HS-5 (cell line): ENCODE results near the gene HARBI1.

ENCODE experiments used
- DNase-seq: peaks from one replicate; pipeline ENCODE4 v3.0.0-alpha.2; 2012; ENCODE audit warnings: low read depth

The HARBI1 gene, protein sequence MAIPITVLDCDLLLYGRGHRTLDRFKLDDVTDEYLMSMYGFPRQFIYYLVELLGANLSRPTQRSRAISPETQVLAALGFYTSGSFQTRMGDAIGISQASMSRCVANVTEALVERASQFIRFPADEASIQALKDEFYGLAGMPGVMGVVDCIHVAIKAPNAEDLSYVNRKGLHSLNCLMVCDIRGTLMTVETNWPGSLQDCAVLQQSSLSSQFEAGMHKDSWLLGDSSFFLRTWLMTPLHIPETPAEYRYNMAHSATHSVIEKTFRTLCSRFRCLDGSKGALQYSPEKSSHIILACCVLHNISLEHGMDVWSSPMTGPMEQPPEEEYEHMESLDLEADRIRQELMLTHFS

DNA sequence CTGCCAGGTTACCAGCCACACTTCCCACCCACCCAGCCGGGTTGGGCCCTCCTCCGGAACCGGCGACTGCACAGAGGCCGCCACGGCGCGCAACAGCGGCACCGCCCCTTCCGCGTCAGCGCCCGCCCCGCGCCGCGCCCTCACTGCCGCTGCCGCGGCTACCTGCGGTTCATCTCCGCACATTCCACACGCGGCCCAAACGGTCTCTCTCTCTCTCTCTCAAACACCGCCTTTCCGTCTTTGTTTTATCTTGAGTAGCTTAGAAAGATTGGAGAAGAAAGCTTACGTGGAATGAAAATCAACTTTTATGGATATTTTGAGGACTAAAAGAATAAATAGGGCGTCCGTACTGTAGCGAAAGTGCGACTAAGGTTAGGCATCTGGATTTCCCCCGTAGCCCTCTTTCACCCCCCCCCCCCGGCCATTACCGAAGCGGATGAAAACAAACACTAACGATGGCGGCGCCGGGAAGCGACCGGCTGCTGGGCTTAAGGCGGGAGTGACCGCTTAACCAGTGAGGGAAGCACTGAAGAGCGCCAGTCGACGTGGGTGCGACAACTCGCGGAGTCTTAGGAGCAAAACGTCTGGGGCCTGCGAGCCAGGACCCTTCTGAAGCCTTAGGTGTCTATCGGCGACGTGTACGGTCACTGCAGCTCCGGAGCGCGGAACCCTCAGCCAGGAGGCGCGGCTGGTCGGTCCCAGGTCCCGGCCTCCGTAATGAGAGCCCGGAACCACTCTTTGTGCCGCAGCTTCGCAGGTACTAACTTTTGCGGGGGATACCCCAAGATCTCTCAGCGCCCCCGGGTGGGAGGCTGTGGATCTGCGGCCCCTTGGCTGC, at the start of gene HARBI1, which contains the start of gene ATG13:
Gene HARBI1, minus strand, starts transcription at position 94 of the 838 bp plus-strand sequence. CDS start 990 bp downstream, outside the sequence.
Gene ATG13, plus strand, starts transcription at position 420 of the 838 bp plus-strand sequence. CDS start 26,739 bp downstream, outside the sequence.
- DNase-seq = peak; percentile 89

DNA sequence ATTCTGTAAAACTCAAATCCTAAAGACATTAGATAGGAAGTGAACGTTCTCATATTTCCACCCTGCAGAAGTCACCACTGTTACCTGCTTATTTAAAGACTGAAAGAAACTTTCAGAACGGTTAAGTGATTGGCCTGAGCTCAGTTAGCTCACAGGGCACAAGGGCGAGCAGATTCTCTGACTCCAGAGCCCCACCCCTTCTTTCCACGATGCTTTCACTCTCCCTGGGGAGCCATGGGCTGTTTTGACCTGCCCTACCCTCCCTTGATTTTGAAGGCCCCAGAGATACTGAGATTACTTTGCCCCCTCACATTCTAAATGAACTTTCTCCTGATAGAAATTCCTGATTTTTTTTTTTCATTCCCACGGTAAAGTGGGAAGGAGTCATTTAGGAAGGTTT, 49.5 kb upstream of the HARBI1 start:
- no peak for DNase-seq

GRCh38 chr11:46665356-46665755, 48.3 kb upstream of the HARBI1 start:
- DNase-seq = no peak

DNA sequence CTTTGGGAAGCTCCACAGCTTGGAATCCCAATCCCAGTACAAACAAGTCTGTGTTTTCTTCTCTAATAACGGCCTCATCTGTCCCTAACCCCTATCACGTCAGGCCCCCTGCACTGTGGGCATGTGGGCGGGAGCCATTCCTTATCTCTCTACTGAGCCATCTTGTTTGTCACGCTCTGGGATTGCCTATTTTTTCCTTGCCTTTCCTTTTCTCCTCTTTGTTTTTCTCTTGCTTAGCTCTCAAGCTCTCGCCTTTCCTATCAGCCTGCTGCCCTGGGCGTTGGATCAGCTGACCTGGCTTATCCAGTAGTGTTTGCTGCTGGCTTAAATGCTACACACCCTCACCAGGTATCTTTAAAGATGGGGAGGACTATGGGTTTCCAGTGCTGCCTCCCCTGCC, 47.6 kb upstream of the HARBI1 start:
- no peak for DNase-seq

GRCh38 chr11:46663277-46663940, 46.4 kb upstream of the HARBI1 start:
- DNase-seq = no peak

GRCh38 chr11:46662366-46662765, 45.3 kb upstream of the HARBI1 start:
- no peak for DNase-seq

DNA sequence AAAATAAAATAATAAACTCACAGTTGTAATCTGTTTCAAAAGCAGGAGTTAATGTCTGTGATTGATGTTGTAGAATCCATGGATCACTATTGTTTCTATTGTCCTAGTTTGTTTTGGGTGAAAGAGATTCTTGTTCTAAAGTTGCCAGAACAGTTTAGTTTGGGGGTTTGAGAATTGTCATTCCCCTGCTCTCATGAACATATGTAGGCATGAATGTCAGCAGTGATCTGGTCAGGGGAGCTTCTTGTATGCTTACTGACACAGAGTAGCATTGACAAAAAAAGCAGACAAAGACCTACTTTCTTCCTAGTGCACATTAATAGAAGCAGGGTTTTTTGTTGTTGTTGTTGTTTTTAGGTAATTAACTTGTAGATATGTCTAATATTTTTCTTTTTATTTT, 44.8 kb upstream of the HARBI1 start:
- DNase-seq = no peak

- no peak for DNase-seq
These were observed 42.9 kb upstream of the HARBI1 start for GRCh38 chr11:46659908-46660307.

DNA sequence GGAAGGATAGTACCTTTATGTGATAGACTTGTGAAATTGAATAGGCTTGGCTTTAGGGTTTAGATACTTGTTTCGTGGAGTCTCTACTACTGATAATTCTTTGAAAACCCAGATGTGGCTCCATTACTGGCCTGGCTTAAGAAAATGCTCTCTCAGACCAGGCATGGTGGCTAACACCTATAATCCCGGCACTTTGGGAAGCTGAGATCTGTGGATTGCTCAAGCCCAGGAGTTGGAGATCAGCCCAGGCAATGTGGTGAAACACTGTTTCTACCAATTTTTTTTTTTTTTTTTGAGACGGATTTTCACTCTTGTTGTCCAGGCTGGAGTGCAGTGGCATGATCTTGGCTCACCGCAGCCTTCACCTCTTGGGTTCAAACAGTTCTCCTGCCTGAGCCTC, 41.2 kb upstream of the HARBI1 start:
- DNase-seq = no peak

- no peak for DNase-seq
These were observed 40.2 kb upstream of the HARBI1 start for GRCh38 chr11:46657186-46657585.

DNA sequence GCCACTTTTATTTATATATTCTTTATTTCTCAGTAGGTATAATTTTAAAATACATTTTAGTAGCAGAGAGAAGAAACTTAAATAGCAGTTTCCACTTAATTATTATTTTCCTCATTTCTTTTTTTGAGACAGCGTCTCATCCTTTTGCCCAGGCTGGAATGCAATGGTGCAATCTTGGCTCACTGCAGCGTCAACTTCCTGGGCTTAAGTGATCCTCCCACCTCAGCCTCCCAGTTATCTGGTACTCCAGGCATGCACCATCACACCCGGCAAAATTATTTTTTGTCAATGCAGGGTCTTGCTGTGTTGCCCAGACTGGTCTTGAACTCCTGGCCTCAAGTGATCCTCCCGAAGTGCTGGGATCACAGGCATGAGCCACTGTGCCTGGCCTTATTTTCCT, 38.6 kb upstream of the HARBI1 start:
- DNase-seq = no peak

DNA sequence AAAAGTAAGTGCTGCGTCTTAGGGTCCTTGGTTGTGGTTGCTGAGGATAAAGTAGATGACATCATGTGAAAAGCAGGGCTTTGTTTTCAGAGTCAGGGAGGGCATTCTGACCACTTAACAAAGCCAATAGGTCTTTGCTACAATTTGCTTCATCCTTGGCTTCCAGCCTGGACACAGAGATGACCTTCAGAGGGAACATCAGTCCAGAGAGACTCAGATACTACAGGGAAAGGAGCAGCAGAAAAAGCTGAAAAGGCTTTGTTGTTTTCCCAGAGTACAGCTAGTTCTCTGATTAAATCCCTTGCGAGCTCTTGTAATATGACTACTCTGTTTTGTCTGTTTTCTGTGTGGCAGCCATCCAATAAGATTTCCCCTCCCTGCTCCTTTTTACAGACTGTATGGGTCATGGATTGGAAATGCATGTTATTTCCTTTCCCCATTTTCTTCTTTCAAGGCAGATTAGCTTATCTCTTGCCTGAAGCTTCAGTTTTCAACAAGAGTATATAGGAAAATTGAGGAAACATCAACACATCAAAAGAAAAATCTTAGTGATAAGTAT, 32.2 kb upstream of the HARBI1 start:
- peak; percentile 90 for DNase-seq

- no peak for DNase-seq
These were observed 27.0 kb upstream of the HARBI1 start for GRCh38 chr11:46643986-46644385.

DNA sequence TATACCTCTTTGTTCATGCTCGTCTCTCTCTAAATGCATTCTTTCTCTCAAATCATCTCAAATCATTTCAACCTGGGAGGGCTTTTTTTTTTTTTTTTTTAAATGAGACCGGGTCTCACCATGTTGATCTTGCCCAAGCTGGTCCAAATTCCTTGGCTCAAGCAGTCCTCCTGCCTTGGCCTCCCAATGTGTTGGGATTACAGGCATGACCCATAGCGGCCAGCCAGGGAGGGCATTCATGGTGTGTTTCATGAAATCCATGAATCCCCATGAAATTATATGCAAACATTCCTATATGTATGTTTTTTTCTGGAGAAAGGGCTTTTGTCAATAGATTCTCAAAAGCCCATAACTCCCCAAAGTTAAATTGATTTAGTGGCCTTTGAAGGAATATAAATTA, 26.5 kb upstream of the HARBI1 start:
- DNase-seq = no peak

DNA sequence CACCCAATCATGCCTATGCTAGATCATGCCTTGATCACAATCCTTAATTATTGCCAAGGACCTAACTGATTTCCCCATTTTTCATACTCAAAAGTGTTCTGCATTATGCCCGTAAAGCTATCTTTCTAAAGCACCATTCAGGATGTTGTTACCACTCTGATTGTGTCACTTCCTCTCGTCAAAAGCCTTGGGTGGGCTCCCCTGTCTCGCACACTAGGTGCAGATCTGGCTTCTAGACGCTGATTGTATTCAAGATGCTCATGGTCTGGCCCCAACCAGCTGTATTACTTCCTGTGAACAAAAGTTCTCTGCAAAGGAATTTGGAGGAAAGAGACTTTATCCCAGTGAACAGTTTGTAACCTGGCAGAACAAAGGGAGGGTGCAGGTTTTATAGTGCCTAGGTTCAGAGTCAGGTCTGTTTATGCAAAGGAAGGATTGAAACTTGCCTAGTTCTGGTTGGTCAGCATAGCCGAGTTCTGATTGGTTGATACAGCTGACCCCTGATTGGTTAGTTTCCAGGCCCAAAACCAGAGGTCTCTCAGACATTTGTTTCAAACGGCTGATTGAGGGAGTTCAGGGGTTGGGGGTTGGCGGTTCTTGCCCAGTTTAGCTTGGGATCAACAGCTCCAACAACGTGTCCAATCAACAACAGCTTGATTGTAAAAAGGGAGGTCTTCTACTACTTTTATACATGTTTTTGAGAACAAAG, 25.8 kb upstream of the HARBI1 start:
- no peak for DNase-seq

DNA sequence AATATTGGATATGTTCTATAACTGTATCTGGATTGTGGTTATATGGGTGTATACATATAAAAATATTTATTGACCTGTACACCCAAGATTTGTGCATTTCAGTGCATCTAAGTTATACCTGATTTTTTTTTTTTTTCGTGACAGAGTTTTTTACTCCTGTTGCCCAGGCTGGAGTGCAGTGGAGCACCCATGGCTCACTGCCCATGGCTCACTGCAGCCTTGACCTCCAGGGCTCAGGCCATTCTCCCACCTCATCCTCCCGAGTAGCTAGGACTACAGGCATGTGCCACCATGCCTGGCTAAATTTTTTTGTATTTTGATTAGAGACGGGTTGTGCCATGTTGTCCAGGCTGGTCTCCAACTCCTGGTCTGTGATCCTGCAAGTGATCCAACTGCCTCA, 24.6 kb upstream of the HARBI1 start:
- DNase-seq = no peak

DNA sequence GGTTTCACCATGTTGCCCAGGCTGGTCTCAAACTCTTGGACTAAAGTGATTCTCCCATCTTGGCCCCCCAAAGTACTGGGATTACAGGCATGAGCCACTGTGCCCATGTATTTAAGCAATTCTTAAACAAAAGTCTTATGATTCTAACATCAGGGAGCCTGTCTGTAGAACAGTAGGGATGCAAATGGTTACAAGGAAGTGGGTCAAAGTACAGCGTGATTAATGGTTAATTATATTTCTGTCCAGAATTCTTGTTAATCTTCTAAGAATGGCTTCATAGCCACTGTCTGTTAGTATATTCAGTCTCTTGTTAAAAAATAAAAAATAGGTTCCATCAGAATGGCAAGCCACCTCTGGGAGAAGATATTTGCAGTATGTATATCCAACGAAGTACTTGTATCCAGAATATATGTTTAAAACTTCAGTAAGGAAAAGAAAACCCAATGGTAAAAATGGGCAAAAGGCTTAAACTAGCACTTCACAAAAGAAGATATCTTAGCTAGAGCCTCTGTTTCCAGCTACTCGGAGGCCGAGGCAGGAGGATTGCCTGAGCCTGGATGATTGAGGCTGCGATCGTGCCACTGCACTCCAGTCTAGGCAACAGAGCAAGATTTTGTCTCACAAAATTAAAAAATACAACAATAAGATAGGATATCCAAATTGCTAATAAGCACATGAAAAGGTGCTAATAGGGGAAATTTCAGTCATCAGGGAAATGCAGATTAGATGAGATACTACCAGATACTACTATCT, 23.2 kb upstream of the HARBI1 start:
- no peak for DNase-seq

- DNase-seq = no peak
These were observed 22.3 kb upstream of the HARBI1 start for GRCh38 chr11:46639197-46639839.

DNA sequence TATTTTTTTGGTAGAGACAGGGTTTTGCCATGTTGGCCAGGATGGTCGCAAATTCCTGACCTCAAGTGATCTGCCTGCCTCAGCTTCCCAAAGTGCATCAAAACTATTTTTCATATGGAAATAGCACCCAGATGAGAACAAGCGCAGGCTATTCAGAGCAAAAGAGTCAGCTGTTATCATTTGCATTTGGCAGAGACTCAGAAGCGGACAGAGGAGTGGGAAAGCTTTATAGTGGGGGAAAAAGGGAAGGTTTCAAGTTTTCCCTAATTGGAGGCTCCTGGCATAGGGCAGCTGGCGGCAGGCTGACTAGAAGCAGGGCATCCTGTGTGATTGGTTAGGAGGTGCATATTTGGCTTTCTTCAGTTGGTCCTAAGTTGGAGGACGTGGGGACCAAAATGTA, 20.5 kb upstream of the HARBI1 start:
- no peak for DNase-seq

DNA sequence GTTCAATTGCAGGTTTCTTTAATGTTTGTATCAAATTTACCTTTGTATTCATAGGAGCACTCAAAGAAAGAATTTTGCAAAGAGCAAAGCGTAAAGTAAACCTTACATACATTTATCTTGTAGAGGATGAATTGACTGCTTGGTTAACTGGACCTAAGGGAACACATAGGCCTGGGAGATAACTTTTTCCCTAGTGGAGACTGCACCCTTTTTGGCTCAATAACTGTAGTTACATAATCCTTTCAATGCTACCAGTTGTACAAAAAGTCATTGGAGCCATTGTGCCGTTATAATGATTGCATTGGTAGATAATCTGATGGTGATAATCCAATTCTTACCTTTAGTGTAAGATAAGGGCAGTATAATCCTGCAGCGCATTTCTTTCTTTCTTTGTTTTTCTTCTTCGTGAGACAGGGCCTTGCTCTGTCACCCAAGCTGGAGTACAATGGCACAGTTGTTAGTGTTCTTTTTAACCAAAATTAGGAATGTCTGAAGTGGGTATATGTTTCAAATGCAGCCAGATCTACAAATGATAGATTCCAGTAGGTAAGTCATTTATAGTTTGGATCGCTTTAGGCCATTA, 18.6 kb upstream of the HARBI1 start:
- DNase-seq = no peak
